ENCODE data around the gene GYG2.

- no peak for TF ChIP-seq CTCF (conservative IDR thresholded peaks at IDR 0.05; ENCODE audit: low read depth, low read length)
- no peak for TF ChIP-seq EZH2 (IDR thresholded peaks at IDR 0.05; ENCODE audit: borderline replicate concordance, low read depth, low read length, poor library complexity, severe bottlenecking)
Observed at GRCh38 chrX:2872671-2873277, 44.0 kb downstream of the GYG2 start.

Measured in A673 (cell line).